Neuron (in vitro differentiated cells): ENCODE data around the gene NOXRED1.
A peak's percentile ranks its signal among the peaks of the same experiment; 100 is the strongest.

Source experiments
- H2AFZ ChIP-seq: one replicate; pipeline ENCODE4 v1.6.1; 2013; ENCODE audit warnings: low read depth, mild to moderate bottlenecking, inconsistent platforms, low read length, moderate library complexity
- H3K27me3 ChIP-seq: one replicate; pipeline ENCODE4 v1.6.1; 2013; ENCODE audit warnings: low read length; ENCODE audit not compliant: insufficient read depth
- H3K36me3 ChIP-seq: one replicate; pipeline ENCODE4 v1.6.1; 2013; ENCODE audit warnings: low read length; ENCODE audit not compliant: insufficient read depth
- H3K4me1 ChIP-seq: one replicate; pipeline ENCODE4 v1.6.1; 2013; ENCODE audit warnings: low read length; ENCODE audit not compliant: insufficient read depth
- H3K4me3 ChIP-seq: 2 replicates; pipeline ENCODE4 v1.5.1; 2013; ENCODE audit warnings: mild to moderate bottlenecking, low read length, moderate library complexity
- H3K9me3 ChIP-seq: one replicate; pipeline ENCODE4 v1.6.1; 2013; ENCODE audit warnings: low read length

NOXRED1 gene

DNA sequence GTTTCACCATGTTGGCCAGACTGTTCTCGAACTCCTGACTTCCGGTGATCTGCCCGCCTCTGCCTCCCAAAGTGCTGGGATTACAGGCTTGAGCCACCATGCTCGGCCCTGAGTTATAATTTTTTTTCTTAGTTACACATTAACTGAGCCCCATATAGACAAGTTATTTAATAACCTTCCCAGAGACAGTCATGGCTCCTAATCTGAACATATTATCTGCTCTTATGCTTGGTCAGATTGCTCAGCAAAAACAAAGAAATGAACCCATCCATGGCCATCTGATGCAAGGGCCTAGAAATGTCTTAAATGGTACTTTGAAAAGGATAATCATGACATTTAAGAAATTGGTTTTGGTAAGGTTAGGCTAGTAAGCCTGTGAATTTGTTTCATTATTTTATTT is 33.1 kb downstream of the NOXRED1 start:
- Histone ChIP-seq H3K36me3 (peaks cover 3% of the 10 kb centered on the region), H3K4me1 (no peaks in the 10 kb centered on the region), H3K9me3 (no peaks in the 10 kb centered on the region), H2AFZ (no peak overlapping the region), H3K4me3 (no peak overlapping the region), H3K27me3 (no peaks in the 10 kb centered on the region)

DNA sequence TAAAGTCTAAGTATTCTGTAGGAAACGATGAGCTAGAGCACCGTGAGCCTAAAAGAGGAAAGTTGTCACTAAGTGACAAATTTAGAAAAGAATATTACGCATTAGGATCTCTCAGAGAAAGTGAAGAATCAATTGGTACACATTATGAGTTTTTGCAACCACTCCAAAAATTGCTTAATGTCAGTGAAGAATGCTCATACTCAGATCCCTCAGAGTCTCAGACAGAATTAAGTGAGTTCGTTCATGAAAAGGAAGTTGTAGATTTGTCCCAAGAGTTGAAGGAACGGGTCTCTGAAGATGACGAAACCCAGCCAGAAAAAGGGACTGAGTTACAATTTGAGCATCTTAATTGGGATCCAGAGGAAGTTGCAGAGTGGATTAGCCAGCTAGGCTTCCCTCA is 44.6 kb downstream of the NOXRED1 start:
- H3K36me3 ChIP-seq, result no peaks in the 10 kb centered on the region

DNA sequence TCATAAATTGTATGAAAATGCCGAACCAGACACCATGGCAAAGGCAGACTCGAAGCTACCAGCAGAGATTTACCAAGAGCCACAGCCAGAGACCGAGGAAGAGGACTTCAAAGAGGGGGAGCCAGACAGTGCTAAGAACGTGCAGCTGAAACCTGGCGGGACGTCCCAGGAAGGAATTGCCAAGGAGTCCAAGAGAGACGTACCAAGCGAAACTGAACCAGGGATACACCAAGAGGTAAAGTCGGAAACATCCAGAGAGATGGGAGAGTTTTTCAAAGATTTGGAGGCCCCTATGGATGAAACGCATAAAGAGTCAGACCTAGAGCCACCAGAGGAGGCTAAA is 45.9 kb downstream of the NOXRED1 start:
- Histone ChIP-seq H3K36me3 (no peaks in the 10 kb centered on the region), H3K27me3 (no peaks in the 10 kb centered on the region), H3K4me1 (peaks cover 20% of the 10 kb centered on the region), H3K9me3 (no peaks in the 10 kb centered on the region), H3K4me3 (peak overlapping the region; percentile 91), H2AFZ (peak overlapping the region; percentile 93)

More for the DNA sequence above, 44.6 kb downstream of the NOXRED1 start:
- Histone ChIP-seq H3K9me3 (no peaks in the 10 kb centered on the region), H3K27me3 (no peaks in the 10 kb centered on the region), H3K4me1 (peaks cover 18% of the 10 kb centered on the region), H2AFZ (no peak overlapping the region), H3K4me3 (no peak overlapping the region)

DNA sequence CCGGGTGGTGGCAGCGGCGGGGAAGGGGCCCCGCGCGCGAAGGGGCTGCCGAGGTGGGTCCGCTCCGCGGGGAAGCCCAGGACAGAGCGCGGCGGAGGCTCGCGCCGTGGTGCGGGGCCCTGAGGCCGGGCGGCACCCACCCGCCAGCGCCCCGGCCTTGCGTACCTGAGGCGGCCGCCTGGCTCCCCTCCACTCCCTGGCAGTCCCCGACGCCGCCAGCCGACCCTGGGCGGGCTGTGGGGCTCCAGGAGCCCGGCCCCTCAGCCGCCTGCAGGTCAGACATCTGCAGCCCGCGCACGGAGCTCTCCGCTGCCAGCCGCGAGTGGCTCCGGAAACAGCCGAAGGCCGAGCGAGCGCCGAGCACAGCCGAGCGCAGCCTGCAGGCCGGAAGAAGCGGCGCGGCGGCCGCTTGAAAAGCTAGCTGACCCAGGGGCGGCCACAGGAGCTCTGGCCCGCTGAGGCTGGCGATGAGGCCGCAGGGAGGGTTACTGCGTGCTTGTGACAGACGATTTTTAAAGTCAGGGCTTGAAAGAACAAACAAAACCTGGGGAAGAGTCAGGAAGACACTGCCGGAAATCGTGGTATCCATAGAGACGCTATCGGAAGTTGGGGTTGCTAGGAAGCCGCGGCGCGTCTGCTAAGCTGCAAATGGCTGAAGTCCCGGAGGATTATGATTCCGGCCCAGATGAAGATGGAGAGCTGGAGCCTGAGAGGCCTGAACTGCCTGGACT is 46.4 kb downstream of the NOXRED1 start, which contains the start of the genes SAMD15 and TMED8:
SAMD15 (plus strand) TSS at position 609 of the 731 bp plus-strand sequence; CDS start at position 649, 40 bp downstream.
TMED8 (minus strand) TSS at position 324 of the 731 bp plus-strand sequence; CDS start at position 283, 41 bp downstream.
- no peaks in the 10 kb centered on the region for H3K27me3 ChIP-seq
- H3K9me3 ChIP-seq, result no peaks in the 10 kb centered on the region
- H2AFZ ChIP-seq, result peak within 1 kb of the TSS; percentile 93
- H3K36me3 ChIP-seq, result no peaks in the 10 kb centered on the region
- peaks cover 25% of the 10 kb centered on the region for H3K4me1 ChIP-seq
- H3K4me3 ChIP-seq, result peak within 1 kb of the TSS; percentile 91

DNA sequence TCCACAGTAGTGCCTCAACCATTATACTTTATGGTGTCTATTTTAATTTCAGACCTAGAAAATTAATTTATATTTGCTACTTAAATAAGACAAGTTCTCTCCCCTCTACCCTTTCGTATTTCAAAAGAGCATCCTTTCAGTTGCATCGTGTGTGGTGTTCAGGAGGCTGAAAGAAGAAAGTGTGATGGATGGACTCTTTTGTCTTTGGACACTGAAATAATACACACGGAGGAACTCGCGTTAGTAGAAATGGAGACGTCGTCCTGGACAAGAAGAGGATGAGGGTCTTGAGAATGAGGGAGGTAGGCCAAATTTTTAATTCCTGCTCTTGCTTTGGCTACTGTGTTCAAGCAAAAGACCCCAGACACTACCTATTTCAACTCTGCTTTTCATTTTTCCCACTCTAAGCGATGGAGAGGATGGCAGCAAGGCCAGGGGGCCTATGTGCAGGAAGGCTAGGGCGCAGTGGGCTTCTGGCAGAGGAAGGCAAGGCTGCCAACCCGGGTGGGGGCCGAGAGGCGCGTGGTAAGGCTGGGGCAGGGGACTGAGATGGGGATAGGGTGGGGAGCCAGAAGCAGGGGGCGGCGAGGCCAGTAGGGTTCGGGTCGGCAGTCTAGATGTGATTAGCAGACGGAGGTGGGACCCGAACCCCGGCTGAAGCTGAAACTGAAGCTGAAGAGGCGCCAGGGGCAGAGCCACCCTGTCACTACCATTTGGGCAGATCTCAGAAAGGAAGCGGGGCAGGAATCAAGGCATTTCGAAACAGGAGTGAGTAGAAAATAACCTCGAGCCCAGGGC is 47.2 kb downstream of the NOXRED1 start:
- Histone ChIP-seq H3K9me3 (no peaks in the 10 kb centered on the region), H3K36me3 (no peaks in the 10 kb centered on the region), H3K4me3 (peak overlapping the region; percentile 91), H3K4me1 (peaks cover 29% of the 10 kb centered on the region), H2AFZ (peak overlapping the region; percentile 93), H3K27me3 (no peaks in the 10 kb centered on the region)

DNA sequence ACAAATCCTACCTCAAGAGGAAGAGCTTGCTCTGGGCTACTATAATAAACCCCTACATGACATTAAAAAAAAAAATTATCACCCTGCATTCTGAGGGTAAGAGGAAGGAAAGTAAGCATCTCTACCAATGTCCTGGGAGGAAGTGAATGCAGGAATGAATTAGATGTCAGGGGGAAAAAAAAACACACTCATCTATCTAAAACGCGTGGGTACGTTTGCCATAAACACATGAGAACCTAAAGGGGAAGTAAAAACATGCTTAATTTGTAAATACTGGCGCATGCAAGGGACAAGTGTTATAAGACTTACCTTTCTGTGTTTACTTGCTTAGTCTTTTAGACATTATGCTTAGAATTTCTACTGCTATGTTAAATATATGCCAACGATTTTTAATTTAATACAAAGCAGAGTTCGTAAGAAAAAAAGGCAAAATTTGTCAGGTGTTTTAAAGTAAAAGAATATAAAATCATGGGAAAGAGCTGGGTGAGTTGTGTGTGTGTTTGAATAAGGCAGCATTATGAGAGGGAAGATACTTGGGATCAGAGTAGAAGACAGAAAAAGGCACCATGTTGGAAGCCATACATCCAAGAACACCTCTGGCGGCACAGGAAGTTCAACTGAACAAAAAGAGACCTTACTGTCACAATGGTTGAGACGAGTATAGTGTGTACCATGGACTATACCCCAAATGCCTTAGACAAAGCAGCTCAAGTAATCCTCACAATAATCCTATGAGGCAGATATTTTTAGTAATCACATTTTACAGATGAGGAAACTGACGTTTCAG is 48.0 kb downstream of the NOXRED1 start:
- H3K36me3 ChIP-seq, result no peaks in the 10 kb centered on the region
- H3K4me3 ChIP-seq, result peak overlapping the region; percentile 91
- H2AFZ ChIP-seq, result peak overlapping the region; percentile 93
- no peaks in the 10 kb centered on the region for H3K27me3 ChIP-seq
- H3K4me1 ChIP-seq, result peaks cover 29% of the 10 kb centered on the region
- no peaks in the 10 kb centered on the region for H3K9me3 ChIP-seq

DNA sequence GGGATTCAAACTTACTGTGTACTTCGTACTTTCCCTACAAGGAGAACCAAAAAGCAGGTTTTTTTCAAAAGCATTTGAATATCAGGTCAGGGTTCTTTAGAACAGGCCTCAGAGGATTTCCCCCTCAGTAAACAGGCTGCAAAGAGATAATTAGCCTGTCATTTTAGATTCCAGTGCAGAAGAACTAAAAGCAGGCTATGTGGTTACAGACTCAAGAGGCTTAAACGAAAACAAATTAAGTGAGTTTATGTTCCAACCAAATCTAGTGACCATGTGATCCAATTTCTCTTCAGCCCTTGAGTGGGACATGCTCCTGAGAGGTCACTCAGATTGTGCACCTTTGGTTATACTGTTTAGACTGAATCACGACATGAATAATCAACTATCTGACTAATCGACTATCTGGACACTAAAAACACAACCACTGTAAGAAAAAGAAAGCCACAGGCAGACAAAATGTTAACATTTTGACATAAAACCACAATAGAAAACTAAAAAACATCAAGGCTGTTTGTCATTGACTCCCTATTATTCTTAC is 51.0 kb downstream of the NOXRED1 start:
- H3K27me3 ChIP-seq, result no peaks in the 10 kb centered on the region
- peaks cover 25% of the 10 kb centered on the region for H3K4me1 ChIP-seq
- H3K36me3 ChIP-seq, result no peaks in the 10 kb centered on the region
- no peak overlapping the region for H2AFZ ChIP-seq
- no peaks in the 10 kb centered on the region for H3K9me3 ChIP-seq
- no peak overlapping the region for H3K4me3 ChIP-seq

DNA sequence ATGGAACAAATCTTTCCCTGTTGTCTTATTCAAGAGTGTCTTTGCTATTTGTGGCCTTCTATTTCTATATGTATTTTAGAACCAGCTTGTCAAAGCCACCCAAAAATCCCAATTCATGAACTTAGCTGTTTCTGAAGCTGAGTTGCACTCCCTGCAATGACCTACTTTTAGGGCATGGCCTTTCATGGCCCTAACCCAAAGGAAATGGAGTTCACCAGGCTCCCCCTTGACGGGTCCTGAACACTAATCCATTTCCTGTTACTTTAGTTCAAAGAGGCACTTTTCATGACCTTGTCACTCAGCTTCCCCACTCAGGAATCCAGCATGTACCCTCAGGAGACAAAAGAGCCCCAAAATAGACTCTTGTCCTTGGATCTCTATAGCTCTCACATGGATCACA is 54.0 kb downstream of the NOXRED1 start:
- no peak overlapping the region for H2AFZ ChIP-seq
- no peak overlapping the region for H3K4me3 ChIP-seq
- H3K4me1 ChIP-seq, result peaks cover 13% of the 10 kb centered on the region
- no peaks in the 10 kb centered on the region for H3K9me3 ChIP-seq
- no peaks in the 10 kb centered on the region for H3K36me3 ChIP-seq
- H3K27me3 ChIP-seq, result no peaks in the 10 kb centered on the region

DNA sequence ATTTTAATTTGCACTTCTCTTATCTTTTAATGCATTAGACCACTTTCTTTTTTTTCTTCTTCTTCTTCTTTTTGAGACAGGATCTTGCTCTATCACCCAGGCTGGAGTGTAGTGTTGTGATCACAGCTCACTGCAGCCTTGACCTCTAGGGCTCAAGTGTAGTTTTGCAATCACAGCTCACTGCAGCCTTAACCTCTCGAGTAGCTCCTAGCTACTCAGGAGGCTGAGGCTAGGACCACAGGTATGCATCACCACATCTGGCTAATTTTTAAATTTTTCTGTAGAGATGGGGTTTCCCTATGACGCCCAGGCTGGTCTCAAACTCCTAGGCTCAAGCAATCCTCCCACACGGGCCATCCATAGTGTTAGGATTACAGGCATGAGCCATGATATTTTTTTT is 59.2 kb downstream of the NOXRED1 start:
- H3K4me3 ChIP-seq, result no peak overlapping the region
- peaks cover 3% of the 10 kb centered on the region for H3K9me3 ChIP-seq
- H3K4me1 ChIP-seq, result no peaks in the 10 kb centered on the region
- no peak overlapping the region for H2AFZ ChIP-seq
- H3K36me3 ChIP-seq, result no peaks in the 10 kb centered on the region
- H3K27me3 ChIP-seq, result no peaks in the 10 kb centered on the region

DNA sequence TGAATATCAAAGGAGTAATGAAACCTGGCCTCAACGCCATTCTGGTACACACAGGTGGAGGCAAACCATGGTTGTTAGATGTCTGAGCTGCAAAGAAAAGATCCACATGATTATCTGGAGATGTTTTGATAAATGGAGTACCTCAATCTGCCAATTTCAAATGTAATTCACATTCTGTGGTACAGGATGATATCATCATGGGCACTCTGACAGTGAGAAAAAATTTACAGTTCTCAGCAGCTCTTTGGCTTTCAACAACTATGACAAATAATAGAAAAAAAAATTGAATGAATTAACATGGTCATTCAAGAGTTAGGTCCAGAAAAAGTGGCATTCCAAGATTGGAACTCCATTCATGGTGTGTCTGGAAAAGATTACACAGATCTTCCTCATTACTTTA is 63.7 kb downstream of the NOXRED1 start:
- H3K9me3 ChIP-seq, result peaks cover 3% of the 10 kb centered on the region
- H3K4me3 ChIP-seq, result no peak overlapping the region
- no peaks in the 10 kb centered on the region for H3K27me3 ChIP-seq
- no peaks in the 10 kb centered on the region for H3K36me3 ChIP-seq
- H2AFZ ChIP-seq, result no peak overlapping the region
- H3K4me1 ChIP-seq, result peaks cover 14% of the 10 kb centered on the region

DNA sequence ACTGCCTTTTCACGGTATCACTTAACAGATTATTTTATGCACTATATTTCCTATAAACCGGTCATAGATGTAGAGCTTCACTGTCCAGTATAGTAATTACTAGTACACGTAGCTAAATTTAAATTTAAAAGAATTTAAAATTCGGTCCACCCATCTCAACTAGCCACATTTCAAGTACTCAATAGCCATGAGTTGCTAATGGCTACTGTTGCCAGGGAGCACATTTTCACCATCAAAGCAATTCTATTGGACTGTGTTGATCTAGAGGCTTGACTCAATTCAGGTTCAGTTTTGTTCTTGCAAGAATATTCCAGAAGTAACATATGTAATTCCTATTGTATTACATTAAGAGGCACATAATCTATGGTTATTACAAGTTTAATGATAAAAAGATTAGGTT is 66.4 kb downstream of the NOXRED1 start:
- H3K4me1 ChIP-seq, result peaks cover 14% of the 10 kb centered on the region
- no peak overlapping the region for H3K4me3 ChIP-seq

DNA sequence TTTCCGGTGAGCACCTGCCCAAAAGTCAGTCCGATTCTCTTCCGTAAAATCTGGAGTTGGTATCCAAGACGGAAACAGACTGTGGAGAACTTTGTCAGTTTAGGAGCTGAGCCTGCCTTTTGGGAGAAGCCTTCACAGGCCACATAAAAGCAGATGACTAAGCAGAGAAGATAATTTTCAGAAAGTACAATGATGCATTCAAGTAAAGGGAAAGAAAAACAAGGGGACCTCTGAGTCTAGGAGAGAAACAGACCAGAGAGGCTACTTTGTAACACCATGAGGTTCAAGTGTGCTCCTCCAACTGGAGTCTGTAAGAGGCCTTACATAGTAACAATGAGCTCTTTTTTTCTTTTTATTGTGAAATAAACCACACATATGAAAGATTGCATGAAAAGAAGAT is 67.5 kb downstream of the NOXRED1 start:
- no peaks in the 10 kb centered on the region for H3K9me3 ChIP-seq
- H3K27me3 ChIP-seq, result no peaks in the 10 kb centered on the region
- no peak overlapping the region for H2AFZ ChIP-seq
- no peaks in the 10 kb centered on the region for H3K36me3 ChIP-seq
- peaks cover 14% of the 10 kb centered on the region for H3K4me1 ChIP-seq
- H3K4me3 ChIP-seq, result no peak overlapping the region

More for the DNA sequence above, 66.4 kb downstream of the NOXRED1 start:
- Histone ChIP-seq H2AFZ (no peak overlapping the region), H3K36me3 (no peaks in the 10 kb centered on the region), H3K27me3 (no peaks in the 10 kb centered on the region), H3K9me3 (no peaks in the 10 kb centered on the region)
